GM12891 (cell line): ENCODE results near the gene RAB15.
A peak's percentile ranks its signal among the peaks of the same experiment; 100 is the strongest.

Source experiments
- DNase-seq: peaks from one replicate; pipeline ENCODE4 v3.0.0; 2011; ENCODE audit warnings: low spot score; ENCODE audit not compliant: insufficient read length
- FAIRE-seq: peaks from 2 replicates; lab custom pipeline; 2011; peaks lifted over from hg19 to GRCh38; lab: Jason Lieb, UNC
- PAX5 ChIP-seq: IDR thresholded peaks from 2 replicates; pipeline ENCODE4 v1.6.1; 2011; ENCODE audit warnings: low read length, moderate library complexity, mild to moderate bottlenecking; ENCODE audit not compliant: insufficient read depth, severe bottlenecking
- POLR2A ChIP-seq: IDR thresholded peaks from 2 replicates; pipeline ENCODE4 v1.6.1; 2011; ENCODE audit warnings: low read depth, low read length, control low read depth
- POLR2AphosphoS5 ChIP-seq: IDR thresholded peaks from 2 replicates; pipeline ENCODE4 v1.6.1; 2011; ENCODE audit warnings: low read depth, low read length, control low read depth
- POU2F2 ChIP-seq: IDR thresholded peaks from 2 replicates; pipeline ENCODE4 v1.6.1; 2011; ENCODE audit warnings: low read depth, mild to moderate bottlenecking, control low read depth, low read length, moderate library complexity
- SPI1 ChIP-seq: IDR thresholded peaks from 2 replicates; pipeline ENCODE4 v1.6.1; 2011; ENCODE audit warnings: low read depth, low read length, control low read depth
- TAF1 ChIP-seq: IDR thresholded peaks from 2 replicates; pipeline ENCODE4 v1.6.1; 2011; ENCODE audit warnings: low read depth, low read length, control low read depth

Gene RAB15

GRCh38 chr14:64956697-64957406, 15.3 kb downstream of the RAB15 start:
- TF ChIP-seq PAX5 (no peak), TAF1 (no peak), POLR2AphosphoS5 (no peak), SPI1 (no peak), POU2F2 (no peak), POLR2A (no peak)
- DNase-seq (no peak), FAIRE-seq (no peak)

GRCh38 chr14:64955297-64955696, 16.8 kb downstream of the RAB15 start:
- FAIRE-seq (no peak), DNase-seq (no peak)
- TF ChIP-seq POLR2A, result no peak
- no peak for TF ChIP-seq PAX5
- TF ChIP-seq POLR2AphosphoS5, result no peak
- no peak for TF ChIP-seq POU2F2
- TF ChIP-seq TAF1, result no peak

GRCh38 chr14:64954491-64955240, 17.5 kb downstream of the RAB15 start:
- DNase-seq, result no peak
- FAIRE-seq, result no peak
- TF ChIP-seq TAF1 (no peak), POLR2A (no peak), SPI1 (no peak), POLR2AphosphoS5 (no peak)

GRCh38 chr14:64953661-64954060, 18.5 kb downstream of the RAB15 start:
- TF ChIP-seq TAF1 (no peak), SPI1 (no peak), POLR2A (no peak), POU2F2 (no peak), PAX5 (no peak), POLR2AphosphoS5 (no peak)
- DNase-seq (no peak), FAIRE-seq (no peak)

- TF ChIP-seq POU2F2 (no peak), PAX5 (no peak), POLR2A (no peak), POLR2AphosphoS5 (no peak), SPI1 (no peak), TAF1 (no peak)
- FAIRE-seq, result no peak
- no peak for DNase-seq
These were observed 18.9 kb downstream of the RAB15 start for GRCh38 chr14:64953310-64953654.

GRCh38 chr14:64952598-64953309, 19.4 kb downstream of the RAB15 start:
- FAIRE-seq, result peak; percentile 87
- peak; percentile 54 for DNase-seq
- TF ChIP-seq POLR2AphosphoS5, result no peak
- TF ChIP-seq TAF1, result no peak

GRCh38 chr14:64951724-64952123, 20.4 kb downstream of the RAB15 start:
- no peak for TF ChIP-seq POU2F2
- no peak for TF ChIP-seq TAF1
- no peak for TF ChIP-seq PAX5
- TF ChIP-seq POLR2AphosphoS5, result no peak
- no peak for TF ChIP-seq SPI1
- TF ChIP-seq POLR2A, result no peak
- FAIRE-seq, result no peak
- DNase-seq, result no peak

GRCh38 chr14:64951291-64951690, 20.8 kb downstream of the RAB15 start:
- FAIRE-seq, result no peak
- no peak for DNase-seq

GRCh38 chr14:64950889-64951288, 21.2 kb downstream of the RAB15 start:
- no peak for TF ChIP-seq SPI1
- TF ChIP-seq POU2F2, result no peak
- no peak for TF ChIP-seq POLR2A
- no peak for TF ChIP-seq PAX5
- TF ChIP-seq POLR2AphosphoS5, result no peak
- TF ChIP-seq TAF1, result no peak
- FAIRE-seq (no peak), DNase-seq (no peak)

More at GRCh38 chr14:64951291-64951690, 20.8 kb downstream of the RAB15 start:
- TF ChIP-seq PAX5, result no peak
- TF ChIP-seq TAF1, result no peak
- no peak for TF ChIP-seq POLR2A
- no peak for TF ChIP-seq POU2F2
